ENCODE results near the gene PJVK. TPM values are rescaled to one million over a fixed set of nuclear protein-coding genes. Genes with fewer than 3 reads are reported as not detected.

Gene PJVK
- total RNA-seq, 1 donor: 1.3 TPM

- TF ChIP-seq CTCF (IDR thresholded peaks at IDR 0.05; ENCODE audit: insufficient read depth, low read depth, low read length): no peak
- no peak for DNase-seq (ENCODE audit: low read depth)
- no peak overlapping the region for H3K4me3 ChIP-seq (ENCODE audit: low read depth, low read length)
These were observed 55.3 kb downstream of the PJVK start for GRCh38 chr2:178506524-178506923.

DNA sequence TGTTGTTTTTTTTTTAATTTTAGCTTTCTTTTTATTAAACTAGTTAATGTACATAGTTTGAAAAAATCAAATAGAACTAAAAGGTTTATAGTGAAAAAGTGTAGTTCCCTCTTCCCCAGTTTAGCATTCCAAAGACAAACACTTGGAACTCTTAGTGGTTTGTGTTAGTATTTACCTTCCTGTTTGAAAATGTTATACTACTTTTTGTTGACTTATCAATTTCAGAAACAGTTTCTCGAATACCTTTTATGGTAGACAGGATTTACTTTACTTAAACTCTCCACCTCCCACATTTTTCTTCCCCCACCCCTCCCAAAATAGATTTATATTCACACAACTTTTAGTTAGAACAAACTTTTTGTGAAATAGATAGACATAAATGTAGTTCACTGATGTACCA, 55.8 kb downstream of the PJVK start:
- no peak for DNase-seq (ENCODE audit: low read depth)
- H3K4me3 ChIP-seq (ENCODE audit: low read depth, low read length): no peak overlapping the region
- TF ChIP-seq CTCF (IDR thresholded peaks at IDR 0.05; ENCODE audit: insufficient read depth, low read depth, low read length): no peak

GRCh38 chr2:178508646-178509045, 57.5 kb downstream of the PJVK start:
- no peak overlapping the region for H3K4me3 ChIP-seq (ENCODE audit: low read depth, low read length)
- DNase-seq (ENCODE audit: low read depth): no peak
- TF ChIP-seq CTCF (IDR thresholded peaks at IDR 0.05; ENCODE audit: insufficient read depth, low read depth, low read length): no peak

- no peak for DNase-seq (ENCODE audit: low read depth)
- H3K4me3 ChIP-seq (ENCODE audit: low read depth, low read length): no peak overlapping the region
- no peak for TF ChIP-seq CTCF (IDR thresholded peaks at IDR 0.05; ENCODE audit: insufficient read depth, low read depth, low read length)
These were observed 59.2 kb downstream of the PJVK start for GRCh38 chr2:178510384-178510783.

Other genes with a start within 250 kb of the PJVK start
- gene PRKRA, start 203 bp upstream of the PJVK start, total RNA-seq: 58.9 and 60.9 TPM in 2 replicates
- gene FKBP7, start 27.2 kb downstream of the PJVK start, total RNA-seq: 31.2 and 38.9 TPM in 2 replicates
- 8.4 and 8.6 TPM in 2 replicates for gene PLEKHA3, start 29.1 kb downstream of the PJVK start, total RNA-seq